Measurements from ENCODE around the gene OR5C1.

OR5C1 gene

GRCh38 chr9:122785269-122785668 is 3.5 kb upstream of the OR5C1 start:
- H3K9ac ChIP-seq (ENCODE audit: low read length) = no peak overlapping the region
- H3K9me3 ChIP-seq (replicated peaks; ENCODE audit: insufficient read depth, low read length) = no peaks in the 10 kb centered on the region
- H3K4me1 ChIP-seq (ENCODE audit: low read length) = peaks cover 9% of the 10 kb centered on the region; the same call in 1 of the 2 replicates
- H2AFZ ChIP-seq (ENCODE audit: low read length) = no peak overlapping the region
- TF ChIP-seq CTCF (IDR thresholded peaks at IDR 0.05; ENCODE audit: low read length) = no peak
- no peak for TF ChIP-seq EZH2 (optimal IDR thresholded peaks at IDR 0.05; ENCODE audit: low read depth, low read length)
- TF ChIP-seq EZH2phosphoT487 (IDR thresholded peaks at IDR 0.05; ENCODE audit: low read length) = no peak
- no peak overlapping the region for H3K4me2 ChIP-seq (ENCODE audit: low read depth, low read length)
- 0 out of 2 replicates have a peak, but pooled peaks cover 3% of the 10 kb centered on the region for H3F3A ChIP-seq (ENCODE audit: insufficient read depth, low read length)
- H3K27me3 ChIP-seq (replicated peaks; ENCODE audit: insufficient read depth, low read length) = no peaks in the 10 kb centered on the region
- H3K27ac ChIP-seq (ENCODE audit: low read length) = no peak overlapping the region
- H3K36me3 ChIP-seq (replicated peaks; ENCODE audit: insufficient read depth, low read length) = no peaks in the 10 kb centered on the region
- no peak for DNase-seq
- H3K79me2 ChIP-seq (ENCODE audit: low read length) = no peaks in the 10 kb centered on the region
- no peaks in the 10 kb centered on the region for H3K9me2 ChIP-seq (replicated peaks; ENCODE audit: insufficient read depth, low read length)
- H3K4me3 ChIP-seq (ENCODE audit: low read length) = no peak overlapping the region
- H4K20me1 ChIP-seq (ENCODE audit: insufficient read depth, low read length) = no peaks in the 10 kb centered on the region

- no peak for TF ChIP-seq EZH2 (optimal IDR thresholded peaks at IDR 0.05; ENCODE audit: low read depth, low read length)
- TF ChIP-seq CTCF (IDR thresholded peaks at IDR 0.05; ENCODE audit: low read length) = no peak
- TF ChIP-seq EZH2phosphoT487 (IDR thresholded peaks at IDR 0.05; ENCODE audit: low read length) = no peak
- no peak overlapping the region for H3K9ac ChIP-seq (ENCODE audit: low read length)
- H3K4me2 ChIP-seq (ENCODE audit: low read depth, low read length) = 0 out of 2 replicates have a peak overlapping the region, but pooled peaks have one; percentile 12
- H2AFZ ChIP-seq (ENCODE audit: low read length) = no peak overlapping the region
- peak overlapping the region; percentile 26; the same call in 1 of the 2 replicates for H3K27ac ChIP-seq (ENCODE audit: low read length)
- no peaks in the 10 kb centered on the region for H3K9me3 ChIP-seq (replicated peaks; ENCODE audit: insufficient read depth, low read length)
- peak; percentile 73 for DNase-seq
- no peaks in the 10 kb centered on the region for H3K79me2 ChIP-seq (ENCODE audit: low read length)
- no peaks in the 10 kb centered on the region for H3K9me2 ChIP-seq (replicated peaks; ENCODE audit: insufficient read depth, low read length)
- H3K4me1 ChIP-seq (ENCODE audit: low read length) = peaks cover 11% of the 10 kb centered on the region
- H3K4me3 ChIP-seq (ENCODE audit: low read length) = no peak overlapping the region
- H3F3A ChIP-seq (ENCODE audit: insufficient read depth, low read length) = 0 out of 2 replicates have a peak, but pooled peaks cover 3% of the 10 kb centered on the region
- H3K27me3 ChIP-seq (replicated peaks; ENCODE audit: insufficient read depth, low read length) = no peaks in the 10 kb centered on the region
- H3K36me3 ChIP-seq (replicated peaks; ENCODE audit: insufficient read depth, low read length) = no peaks in the 10 kb centered on the region
- H4K20me1 ChIP-seq (ENCODE audit: insufficient read depth, low read length) = no peaks in the 10 kb centered on the region
Observed at GRCh38 chr9:122786338-122786737, 2.4 kb upstream of the OR5C1 start.

GRCh38 chr9:122789256-122790046 is 718 bp downstream of the OR5C1 start:
- Histone ChIP-seq H4K20me1 (ENCODE audit: insufficient read depth, low read length) (no peaks in the 10 kb centered on the region), H3K9me2 (replicated peaks; ENCODE audit: insufficient read depth, low read length) (no peaks in the 10 kb centered on the region), H3K79me2 (ENCODE audit: low read length) (no peaks in the 10 kb centered on the region), H3F3A (ENCODE audit: insufficient read depth, low read length) (peaks cover 8% of the 10 kb centered on the region; the same call in 1 of the 2 replicates), H3K4me2 (ENCODE audit: low read depth, low read length) (no peak overlapping the region), H3K9me3 (replicated peaks; ENCODE audit: insufficient read depth, low read length) (no peaks in the 10 kb centered on the region), H3K4me3 (ENCODE audit: low read length) (no peak overlapping the region), H3K9ac (ENCODE audit: low read length) (no peak overlapping the region), H2AFZ (ENCODE audit: low read length) (no peak overlapping the region), H3K27ac (ENCODE audit: low read length) (no peak overlapping the region), H3K36me3 (replicated peaks; ENCODE audit: insufficient read depth, low read length) (no peaks in the 10 kb centered on the region), H3K27me3 (replicated peaks; ENCODE audit: insufficient read depth, low read length) (no peaks in the 10 kb centered on the region), H3K4me1 (ENCODE audit: low read length) (peaks cover 25% of the 10 kb centered on the region)
- TF ChIP-seq EZH2 (optimal IDR thresholded peaks at IDR 0.05; ENCODE audit: low read depth, low read length) = no peak
- no peak for DNase-seq

Measured in MM.1S (cell line).